HEK293 (cell line): ENCODE results near the gene TOR4A.

ENCODE experiments used
- CTCF ChIA-PET: fragments of 350-600 bp; formaldehyde crosslinking; extraction: SDS; loops from one replicate; lab custom pipeline; 2021; ENCODE audit warnings: antibody characterized with exemption; lab: Yijun Ruan, JAX
- POLR2A ChIA-PET: fragments of 300-600 bp; formaldehyde crosslinking; extraction: SDS; loops from one replicate; lab custom pipeline; 2020; ENCODE audit warnings: antibody characterized with exemption, inconsistent platforms; lab: Yijun Ruan, JAX
- H3K27ac ChIP-seq: fragments of 200-500 bp; sonication (Bioruptor generic); 2 replicates; pipeline ENCODE4 v1.5.1; 2014; ENCODE audit warnings: low read depth, low read length, control low read depth, inconsistent platforms; ENCODE audit errors: extremely low read depth
- H3K36me3 ChIP-seq, 2 experiments: fragments of 200-500 bp in 1 of 2; sonication (Bioruptor generic) in 1 of 2; 1 replicate in 1 of 2; 2 replicates in 1 of 2; pipeline ENCODE4 v1.5.1; 2014 to 2017; ENCODE audit warnings: inconsistent platforms in 2 of 2, low read length in 2 of 2; ENCODE audit not compliant: control insufficient read depth in 2 of 2, insufficient read depth in 1 of 2
- H3K4me1 ChIP-seq: fragments of 200-500 bp; sonication (Bioruptor generic); 2 replicates; pipeline ENCODE4 v1.5.1; 2014; ENCODE audit warnings: mild to moderate bottlenecking, low read length, inconsistent platforms; ENCODE audit not compliant: control insufficient read depth, insufficient read depth
- H3K4me3 ChIP-seq: 2 replicates; pipeline ENCODE4 v1.5.1; 2011; ENCODE audit warnings: low read depth, mild to moderate bottlenecking, control low read depth, low read length, moderate library complexity
- H3K9me3 ChIP-seq: fragments of 200-500 bp; sonication (Bioruptor generic); 2 replicates; pipeline ENCODE4 v1.5.1; 2014; ENCODE audit warnings: low read depth, low read length, inconsistent platforms; ENCODE audit not compliant: control insufficient read depth, insufficient read depth
- GLIS2 ChIP-seq: fragments of 450-650 bp; formaldehyde crosslinking; IDR thresholded peaks from 2 replicates; pipeline ENCODE4 v1.5.1; 2016; ENCODE audit warnings: missing biosample characterization, missing genetic modification characterization
- KLF1 ChIP-seq: fragments of 450-650 bp; formaldehyde crosslinking; IDR thresholded peaks from 2 replicates; pipeline ENCODE4 v1.5.1; 2016; ENCODE audit warnings: missing biosample characterization, missing genetic modification characterization
- SCRT1 ChIP-seq: fragments of 450-650 bp; formaldehyde crosslinking; IDR thresholded peaks from 2 replicates; pipeline ENCODE4 v1.5.1; 2016; ENCODE audit warnings: missing biosample characterization, missing genetic modification characterization, borderline replicate concordance
- SCRT2 ChIP-seq: fragments of 450-650 bp; formaldehyde crosslinking; IDR thresholded peaks from 2 replicates; pipeline ENCODE4 v1.5.1; 2016; ENCODE audit warnings: missing biosample characterization, missing genetic modification characterization
- ZBTB20 ChIP-seq: fragments of 450-650 bp; formaldehyde crosslinking; IDR thresholded peaks from 2 replicates; pipeline ENCODE4 v1.5.1; 2016; ENCODE audit warnings: missing biosample characterization, missing genetic modification characterization
- ZBTB44 ChIP-seq: fragments of 450-650 bp; IDR thresholded peaks from 2 replicates; pipeline ENCODE4 v1.5.1; 2018; ENCODE audit warnings: missing biosample characterization, mild to moderate bottlenecking, missing genetic modification characterization
- ZBTB49 ChIP-seq: fragments of 450-650 bp; formaldehyde crosslinking; IDR thresholded peaks from 2 replicates; pipeline ENCODE4 v1.5.1; 2016; ENCODE audit warnings: missing biosample characterization, missing genetic modification characterization, low read depth
- ZFP69B ChIP-seq: fragments of 450-650 bp; formaldehyde crosslinking; IDR thresholded peaks from 2 replicates; pipeline ENCODE4 v1.5.1; 2016; ENCODE audit warnings: missing biosample characterization, missing genetic modification characterization
- ZNF112 ChIP-seq: fragments of 450-650 bp; formaldehyde crosslinking; IDR thresholded peaks from 2 replicates; pipeline ENCODE4 v1.5.0; 2017; ENCODE audit warnings: missing biosample characterization, missing genetic modification characterization
- ZNF114 ChIP-seq: fragments of 450-650 bp; formaldehyde crosslinking; IDR thresholded peaks from 2 replicates; pipeline ENCODE4 v1.5.0; 2017; ENCODE audit warnings: missing biosample characterization, missing genetic modification characterization
- ZNF138 ChIP-seq: fragments of 450-650 bp; formaldehyde crosslinking; IDR thresholded peaks from 2 replicates; pipeline ENCODE4 v1.5.1; 2016; ENCODE audit warnings: missing biosample characterization, missing genetic modification characterization, borderline replicate concordance
- ZNF2 ChIP-seq: fragments of 450-650 bp; formaldehyde crosslinking; IDR thresholded peaks from 2 replicates; pipeline ENCODE4 v1.5.1; 2016; ENCODE audit warnings: missing biosample characterization, missing genetic modification characterization
- ZNF26 ChIP-seq: fragments of 450-650 bp; formaldehyde crosslinking; IDR thresholded peaks from 2 replicates; pipeline ENCODE4 v1.5.1; 2016; ENCODE audit warnings: missing biosample characterization, missing genetic modification characterization
- ZNF433 ChIP-seq: fragments of 450-650 bp; formaldehyde crosslinking; IDR thresholded peaks from 2 replicates; pipeline ENCODE4 v1.5.1; 2016; ENCODE audit warnings: missing biosample characterization, missing genetic modification characterization, low read depth
- ZNF48 ChIP-seq: fragments of 450-650 bp; formaldehyde crosslinking; IDR thresholded peaks from 2 replicates; pipeline ENCODE4 v1.5.1; 2016; ENCODE audit warnings: missing biosample characterization, missing genetic modification characterization
- ZNF501 ChIP-seq: fragments of 450-650 bp; formaldehyde crosslinking; IDR thresholded peaks from 2 replicates; pipeline ENCODE4 v1.5.1; 2016; ENCODE audit warnings: missing biosample characterization, missing genetic modification characterization
- ZNF530 ChIP-seq: fragments of 450-650 bp; formaldehyde crosslinking; IDR thresholded peaks from 2 replicates; pipeline ENCODE4 v1.5.1; 2016; ENCODE audit warnings: low read depth, missing biosample characterization, missing genetic modification characterization
- ZNF560 ChIP-seq: fragments of 450-650 bp; formaldehyde crosslinking; IDR thresholded peaks from 2 replicates; pipeline ENCODE4 v1.5.1; 2017; ENCODE audit warnings: missing biosample characterization, missing genetic modification characterization, borderline replicate concordance
- ZNF571 ChIP-seq: fragments of 450-650 bp; formaldehyde crosslinking; IDR thresholded peaks from 2 replicates; pipeline ENCODE4 v1.5.0; 2017; ENCODE audit warnings: missing biosample characterization, missing genetic modification characterization
- ZNF629 ChIP-seq: fragments of 450-650 bp; formaldehyde crosslinking; IDR thresholded peaks from 2 replicates; pipeline ENCODE4 v1.5.1; 2017; ENCODE audit warnings: missing biosample characterization, missing genetic modification characterization
- ZNF658 ChIP-seq: fragments of 450-650 bp; formaldehyde crosslinking; IDR thresholded peaks from 2 replicates; pipeline ENCODE4; 2016; ENCODE audit warnings: missing biosample characterization, missing genetic modification characterization
- ZNF670 ChIP-seq: fragments of 450-650 bp; formaldehyde crosslinking; IDR thresholded peaks from 2 replicates; pipeline ENCODE4 v1.5.1; 2016; ENCODE audit warnings: missing biosample characterization, missing genetic modification characterization, low read depth
- ZNF692 ChIP-seq: fragments of 450-650 bp; formaldehyde crosslinking; IDR thresholded peaks from 2 replicates; pipeline ENCODE4 v1.5.1; 2016; ENCODE audit warnings: missing biosample characterization, missing genetic modification characterization
- ZNF704 ChIP-seq: fragments of 450-650 bp; formaldehyde crosslinking; IDR thresholded peaks from 2 replicates; pipeline ENCODE4 v1.5.1; 2016; ENCODE audit warnings: missing biosample characterization, missing genetic modification characterization
- ZNF707 ChIP-seq: fragments of 450-650 bp; formaldehyde crosslinking; IDR thresholded peaks from 2 replicates; pipeline ENCODE4 v1.5.1; 2016; ENCODE audit warnings: missing biosample characterization, missing genetic modification characterization
- ZNF785 ChIP-seq: fragments of 450-650 bp; formaldehyde crosslinking; IDR thresholded peaks from 2 replicates; pipeline ENCODE4 v1.5.1; 2016; ENCODE audit warnings: missing biosample characterization, missing genetic modification characterization
- ZNF843 ChIP-seq: fragments of 450-650 bp; formaldehyde crosslinking; IDR thresholded peaks from 2 replicates; pipeline ENCODE4 v1.5.1; 2016; ENCODE audit warnings: missing biosample characterization, missing genetic modification characterization

Gene TOR4A

GRCh38 chr9:137299203-137299565, 21.7 kb downstream of the TOR4A start (continued):
- no peak for TF ChIP-seq ZNF501 (tag by site-specific recombination)

GRCh38 chr9:137299938-137300337, 22.4 kb downstream of the TOR4A start:
- H3K27ac ChIP-seq = 0 out of 2 replicates have a peak overlapping the region, but pooled peaks have one; percentile 31
- TF ChIP-seq ZNF138 (tag by site-specific recombination) (no peak), ZNF530 (tag by site-specific recombination) (no peak), SCRT1 (tag by site-specific recombination) (0 out of 2 replicates have a peak, but pooled peaks have one; percentile 28), ZNF658 (tag by site-specific recombination) (no peak), ZBTB49 (tag by site-specific recombination) (peak; percentile 99), ZNF560 (tag by site-specific recombination) (no peak), ZNF692 (peak; percentile 53), GLIS2 (tag by site-specific recombination) (no peak), ZBTB20 (tag by site-specific recombination) (peak; percentile 11; the same call in 1 of the 2 replicates), ZFP69B (peak; percentile 58; the same call in 1 of the 2 replicates), ZNF433 (tag by site-specific recombination) (no peak), SCRT2 (peak; percentile 70)
- ChIA-PET CTCF (interaction anchor here (0.5 to 4.9 kb wide), 3 partner anchors 13 to 145 kb away, joined by 4 to 21 read pairs (median 6); no protein-coding TSS in a partner anchor), POLR2A (interaction anchor here (0.6 to 3.3 kb wide), 5 partner anchors 12 to 247 kb away, joined by 3 to 40 read pairs (median 4); no protein-coding TSS in a partner anchor)
- no peaks in the 10 kb centered on the region for H3K9me3 ChIP-seq
- peaks cover 15% of the 10 kb centered on the region for H3K4me1 ChIP-seq
- peak overlapping the region; percentile 73 for H3K4me3 ChIP-seq
- no peaks in the 10 kb centered on the region for H3K36me3 ChIP-seq

GRCh38 chr9:137300567-137301080, 23.1 kb downstream of the TOR4A start:
- ChIA-PET CTCF (interaction anchor here (0.5 to 4.9 kb wide), 3 partner anchors 14 to 144 kb away, joined by 4 to 21 read pairs (median 6); no protein-coding TSS in a partner anchor), POLR2A (interaction anchor here (0.5 to 3.3 kb wide), 7 partner anchors 12 to 248 kb away, joined by 3 to 40 read pairs (median 3); partner anchors contain the start of genes TPRN and TUBB4B)
- peak overlapping the region; percentile 91 for H3K27ac ChIP-seq
- H3K4me1 ChIP-seq = peaks cover 15% of the 10 kb centered on the region
- H3K36me3 ChIP-seq = no peaks in the 10 kb centered on the region
- H3K9me3 ChIP-seq = no peaks in the 10 kb centered on the region
- H3K4me3 ChIP-seq = peak overlapping the region; percentile 73
- no peak for TF ChIP-seq ZNF704
- TF ChIP-seq ZNF707 = no peak
- TF ChIP-seq ZNF670 (tag by site-specific recombination) = no peak
- no peak for TF ChIP-seq ZBTB44 (tag by site-specific recombination)
- TF ChIP-seq KLF1 (tag by site-specific recombination) = no peak
- TF ChIP-seq ZNF114 = no peak
- no peak for TF ChIP-seq ZNF112 (tag by site-specific recombination)
- TF ChIP-seq ZNF843 (tag by site-specific recombination) = no peak
- no peak for TF ChIP-seq ZNF785
- TF ChIP-seq ZNF48 (tag by site-specific recombination) = no peak
- 0 out of 2 replicates have a peak, but pooled peaks have one; percentile 21 for TF ChIP-seq ZNF2 (tag by site-specific recombination)
- no peak for TF ChIP-seq ZNF26 (tag by site-specific recombination)
- no peak for TF ChIP-seq ZNF629 (tag by site-specific recombination)
- no peak for TF ChIP-seq ZNF571 (tag by site-specific recombination)
